GM12892 (cell line): ENCODE results near the gene ATF1.

Source experiments
- POLR2A ChIP-seq: IDR thresholded peaks from 2 replicates; pipeline ENCODE4 v1.6.1; 2011; ENCODE audit warnings: low read depth, low read length, control low read depth
- POLR2AphosphoS5 ChIP-seq: IDR thresholded peaks from 2 replicates; pipeline ENCODE4 v1.6.1; 2011; ENCODE audit warnings: low read depth, low read length, control low read depth

DNA sequence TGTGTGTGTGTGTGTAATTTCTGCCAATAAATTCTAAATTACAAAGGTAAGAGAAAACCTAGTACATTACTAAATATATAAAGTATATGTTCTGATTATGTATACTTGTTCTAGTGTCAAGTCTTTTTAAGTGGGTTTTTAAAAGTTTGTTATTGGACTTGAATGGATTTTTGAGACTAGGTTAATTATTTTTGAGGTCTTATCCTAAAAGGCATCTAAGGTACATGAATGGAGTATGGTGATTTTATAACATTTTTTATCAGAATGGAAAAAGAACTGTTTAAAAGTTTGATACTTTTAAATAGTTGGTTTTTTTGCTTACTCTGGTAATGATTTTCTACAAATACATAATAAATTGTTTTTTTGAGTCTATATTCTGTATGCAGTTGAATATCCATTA, 56.3 kb downstream of the ATF1 start:
- no peak for TF ChIP-seq POLR2A
- TF ChIP-seq POLR2AphosphoS5, result no peak
